ENCODE results near the gene MGAM2. TPM values are rescaled to one million over a fixed set of nuclear protein-coding genes. Genes with fewer than 3 reads are reported as not detected.

The MGAM2 gene
- total RNA-seq, 6 experiments from 2014 or later, result 0.09 to 4.4 (median 0.25) TPM

- intact Hi-C loops (cut with DNase I), result no loop called here
- ATAC-seq (no peak), DNase-seq (no peak)
- Histone ChIP-seq H3K27ac (no peak overlapping the region), H3K9me3 (no peaks in the 10 kb centered on the region), H3K4me1 (no peaks in the 10 kb centered on the region), H3K36me3 (no peaks in the 10 kb centered on the region), H3K4me3 (no peak overlapping the region), H3K27me3 (no peaks in the 10 kb centered on the region)
- WGBS (ENCODE audit: insufficient coverage, low coverage, low lambda C conversion rate, missing lambda C conversion rate), result 53% methylated on average over 7 of the region's 8 CpGs
- TF ChIP-seq CTCF (IDR thresholded peaks at IDR 0.05), result no peak
- no peak for TF ChIP-seq POLR2A (IDR thresholded peaks at IDR 0.05)
Measured at GRCh38 chr7:142263598-142264380, 152.3 kb downstream of the MGAM2 start.

Other genes starting within 250 kb of the MGAM2 start
- not detected for gene OR9A4, start 195.3 kb upstream of the MGAM2 start, total RNA-seq
- gene CLEC5A, start 164.7 kb upstream of the MGAM2 start, total RNA-seq, result 1 to 10 TPM in 1 of 6 experiments, under 1 TPM in 4, not detected in 1; 0.27 to 1.2 (median 0.92) TPM
- gene TAS2R38, start 137.9 kb upstream of the MGAM2 start, total RNA-seq, result not detected
- 10 to 100 TPM in 1 of 6 experiments, 1 to 10 TPM in 2, under 1 TPM in 3; 0.68 to 15.7 (median 1.0) TPM for gene MGAM, start 115.8 kb upstream of the MGAM2 start, total RNA-seq
- not detected for gene PRSS58, start 146.3 kb downstream of the MGAM2 start, total RNA-seq